Psoas muscle (tissue), 8 donors: ENCODE data around the gene PASD1. TPM values are rescaled to one million over a fixed set of nuclear protein-coding genes. Genes with fewer than 3 reads are reported as not detected.
"Not testable (repeated sequence)": the region's sequence is repeated elsewhere in the genome, so short reads cannot be mapped to it uniquely, and the experiment has no call there.

Source experiments
- ATAC-seq, 4 donors: fragments of 200-7000 bp; cut with Tn5 transposase; one replicate each; pipeline ENCODE4 v1.9.1; 2020; ENCODE audit warnings: moderate library complexity in 3 of 4, mild to moderate bottlenecking in 2 of 4
- DNase-seq, 2 donors: peaks; one replicate each; pipeline ENCODE4 v3.0.0-alpha.2; 2020
- H3K27ac ChIP-seq: fragments of 200-600 bp; one replicate; pipeline ENCODE4 v1.8.0; 2022
- H3K27me3 ChIP-seq, 3 donors: fragments of 200-600 bp in 1 of 3; one replicate each; pipeline versions ENCODE4 v1.6.1 to v1.8.0; 2013 to 2022; ENCODE audit warnings: low read length in 2 of 3, mild to moderate bottlenecking in 2 of 3, moderate library complexity in 1 of 3; ENCODE audit not compliant: insufficient read depth in 3 of 3
- H3K36me3 ChIP-seq, 2 donors: fragments of 200-600 bp in 1 of 2; one replicate each; pipeline versions ENCODE4 v1.6.1 to v1.8.0; 2013 to 2022; ENCODE audit warnings: low read depth in 1 of 2, mild to moderate bottlenecking in 1 of 2, moderate library complexity in 1 of 2; ENCODE audit not compliant: insufficient read depth in 1 of 2
- H3K4me1 ChIP-seq: fragments of 200-600 bp; one replicate; pipeline ENCODE4 v1.8.0; 2022
- H3K4me3 ChIP-seq: fragments of 200-600 bp; one replicate; pipeline ENCODE4 v1.8.0; 2022; ENCODE audit warnings: mild to moderate bottlenecking
- H3K9me3 ChIP-seq: fragments of 200-600 bp; one replicate; pipeline ENCODE4 v1.8.0; 2022
- WGBS, 3 donors: extraction: QIAGEN DNeasy Blood & Tissue Kit; methylation state at CpG; one replicate each; pipeline versions ENCODE4 v1.1.6 to v1.1.7; 2013; 5-methylcytosine and 5-hydroxymethylcytosine counted together
- intact Hi-C, 2 donors: fragments of 100-400 bp; cut with DNase I; formaldehyde crosslinking; loops; one replicate each; pipeline versions ENCODE4 v1.11.0 to v1.14.2; 2022
- polyA plus RNA-seq, 3 donors: library from polyadenylated mRNA; stranded (reverse); fragments of 200-250 nt; gene quantifications; one replicate each; pipeline ENCODE4 v1.2.3, GENCODE V29; 2013
- total RNA-seq, 4 donors: library from RNA; stranded (reverse); fragmentation: NEBNext Ultra II Directional in 2 of 4; extraction: Animal tissue kit (Norgen Biotek cat#: 25700) in 2 of 4; gene quantifications; one replicate each; pipeline versions ENCODE4 v1.2.1 to v1.2.4, GENCODE V29; 2021 to 2023
- TF ChIP-seq, protein P1 (sequence below): fragments of 200-600 bp; IDR thresholded peaks from one replicate; pipeline ENCODE4 v1.8.0; 2022; ENCODE audit warnings: antibody characterized with exemption
- donor health status: healthy with polysubstance abuse.
- donor health status: DM: no; HTN: no; CAD: no; lungs with moderate emphysema.
- donor health status: Bipolar disorder and iron deficiency.
- donor health status: healthy.
- donor health status: DM: yes; HTN: yes; CAD: no.
- donor health status: DM: no; HTN: no; CAD: no.
- donor health status: DM: no; HTN: no; CAD: no.
- donor health status: DM: yes; HTN: yes; CAD: no.

PASD1 gene
- total and polyA plus RNA-seq, 7 donors, result 0.01 TPM; not detected in 6

DNA sequence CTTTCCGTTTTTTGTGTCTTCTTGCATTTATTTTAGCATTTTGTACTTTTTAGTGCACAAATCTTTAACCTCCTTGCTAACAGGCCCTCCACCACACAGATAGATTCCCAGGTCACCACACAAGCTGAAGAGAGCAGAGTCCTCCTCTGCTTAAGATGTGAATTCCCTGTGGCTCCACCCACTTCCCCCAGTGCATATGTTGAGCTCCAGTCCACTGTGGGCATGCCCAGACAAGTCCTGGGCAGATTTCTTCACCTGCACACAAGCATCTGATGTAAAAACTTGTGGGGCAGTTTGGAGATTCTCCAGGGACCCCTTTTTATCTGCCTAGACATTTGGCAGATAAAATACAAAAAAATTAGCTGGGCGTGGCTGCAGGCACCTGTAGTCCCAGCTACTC, 19.8 kb upstream of the PASD1 start:
- ATAC-seq (no peak), DNase-seq (no peak)
- WGBS, 3 donors, result 59 to 88% (median 77%) methylated on average over 2 of the region's 2 CpGs
- H3K9me3 ChIP-seq, result no peaks in the 10 kb centered on the region
- H3K4me1 ChIP-seq, result no peaks in the 10 kb centered on the region
- H3K27ac ChIP-seq, result no peak overlapping the region
- H3K36me3 ChIP-seq, result no peaks in the 10 kb centered on the region
- no peak overlapping the region for H3K4me3 ChIP-seq
- TF ChIP-seq, protein P1, sequence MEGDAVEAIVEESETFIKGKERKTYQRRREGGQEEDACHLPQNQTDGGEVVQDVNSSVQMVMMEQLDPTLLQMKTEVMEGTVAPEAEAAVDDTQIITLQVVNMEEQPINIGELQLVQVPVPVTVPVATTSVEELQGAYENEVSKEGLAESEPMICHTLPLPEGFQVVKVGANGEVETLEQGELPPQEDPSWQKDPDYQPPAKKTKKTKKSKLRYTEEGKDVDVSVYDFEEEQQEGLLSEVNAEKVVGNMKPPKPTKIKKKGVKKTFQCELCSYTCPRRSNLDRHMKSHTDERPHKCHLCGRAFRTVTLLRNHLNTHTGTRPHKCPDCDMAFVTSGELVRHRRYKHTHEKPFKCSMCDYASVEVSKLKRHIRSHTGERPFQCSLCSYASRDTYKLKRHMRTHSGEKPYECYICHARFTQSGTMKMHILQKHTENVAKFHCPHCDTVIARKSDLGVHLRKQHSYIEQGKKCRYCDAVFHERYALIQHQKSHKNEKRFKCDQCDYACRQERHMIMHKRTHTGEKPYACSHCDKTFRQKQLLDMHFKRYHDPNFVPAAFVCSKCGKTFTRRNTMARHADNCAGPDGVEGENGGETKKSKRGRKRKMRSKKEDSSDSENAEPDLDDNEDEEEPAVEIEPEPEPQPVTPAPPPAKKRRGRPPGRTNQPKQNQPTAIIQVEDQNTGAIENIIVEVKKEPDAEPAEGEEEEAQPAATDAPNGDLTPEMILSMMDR, result no peak
- intact Hi-C loops, result no loop called here
- no peaks in the 10 kb centered on the region for H3K27me3 ChIP-seq

- H3K27ac ChIP-seq, DNase-seq, ATAC-seq, H3K4me1 ChIP-seq, H3K9me3 ChIP-seq, H3K36me3 ChIP-seq, H3K4me3 ChIP-seq, H3K27me3 ChIP-seq, intact Hi-C loops: not testable (repeated sequence)
- WGBS, 3 donors, result 66 to 79% (median 76%) methylated on average over 4 to 6 of the region's 6 CpGs
These were observed 17.2 kb upstream of the PASD1 start for GRCh38 chrX:151546226-151546625.

DNA sequence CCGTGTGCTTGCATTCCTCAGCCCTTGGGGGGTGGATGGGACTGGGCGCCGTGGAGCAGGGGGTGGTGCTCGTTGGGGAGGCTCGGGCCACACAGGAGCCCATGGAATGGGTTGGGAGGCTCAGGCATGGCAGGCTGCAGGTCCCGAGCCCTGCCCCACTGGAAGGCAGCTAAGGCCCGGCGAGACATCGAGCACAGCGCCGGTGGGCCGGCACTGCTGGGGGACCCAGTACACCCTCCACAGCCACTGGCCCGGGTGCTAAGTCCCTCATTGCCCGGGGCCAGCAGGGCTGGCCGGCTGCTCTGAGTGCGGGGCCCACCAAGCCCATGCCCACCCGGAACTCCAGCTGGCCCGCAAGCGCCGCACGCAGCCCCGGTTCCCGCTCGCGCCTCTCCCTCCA, 12.3 kb upstream of the PASD1 start:
- intact Hi-C loops, DNase-seq: not testable (repeated sequence)

DNA sequence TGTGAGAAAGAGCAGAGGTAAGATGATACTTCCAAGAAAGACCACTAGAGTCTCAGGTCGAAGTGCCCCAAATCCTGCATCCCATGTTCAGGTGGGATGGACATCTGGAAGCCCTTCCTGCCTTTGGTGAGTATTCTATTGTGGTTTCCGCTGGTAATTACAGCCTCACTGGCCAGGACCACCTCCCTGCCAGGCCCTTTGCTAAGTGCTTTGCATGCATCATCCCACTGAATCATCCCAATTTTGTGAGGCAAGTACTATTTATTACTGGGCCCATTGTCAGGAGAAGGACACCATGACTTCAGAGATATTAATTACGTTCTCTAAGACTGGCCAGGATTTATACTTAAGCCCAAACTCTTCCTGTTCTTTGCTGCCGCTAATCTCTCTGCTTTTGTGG, 10.7 kb upstream of the PASD1 start:
- H3K27me3 ChIP-seq, result no peaks in the 10 kb centered on the region
- ATAC-seq (no peak), DNase-seq (no peak)
- H3K27ac ChIP-seq, result no peak overlapping the region
- H3K36me3 ChIP-seq, result no peaks in the 10 kb centered on the region
- H3K4me1 ChIP-seq, result no peaks in the 10 kb centered on the region
- intact Hi-C loops, result no loop called here
- TF ChIP-seq, protein P1, result no peak
- H3K4me3 ChIP-seq, result no peak overlapping the region
- WGBS, 3 donors, result 48 to 53% (median 51%) methylated on average over 4 of the region's 4 CpGs
- no peaks in the 10 kb centered on the region for H3K9me3 ChIP-seq

More for the DNA sequence above, 12.3 kb upstream of the PASD1 start:
- not testable (repeated sequence) for H3K4me3 ChIP-seq, H3K27ac ChIP-seq, H3K36me3 ChIP-seq, H3K4me1 ChIP-seq, ATAC-seq, H3K9me3 ChIP-seq, H3K27me3 ChIP-seq
- WGBS, 3 donors, result 88 to 94% (median 90%) methylated on average over 9 to 13 of the region's 25 CpGs

DNA sequence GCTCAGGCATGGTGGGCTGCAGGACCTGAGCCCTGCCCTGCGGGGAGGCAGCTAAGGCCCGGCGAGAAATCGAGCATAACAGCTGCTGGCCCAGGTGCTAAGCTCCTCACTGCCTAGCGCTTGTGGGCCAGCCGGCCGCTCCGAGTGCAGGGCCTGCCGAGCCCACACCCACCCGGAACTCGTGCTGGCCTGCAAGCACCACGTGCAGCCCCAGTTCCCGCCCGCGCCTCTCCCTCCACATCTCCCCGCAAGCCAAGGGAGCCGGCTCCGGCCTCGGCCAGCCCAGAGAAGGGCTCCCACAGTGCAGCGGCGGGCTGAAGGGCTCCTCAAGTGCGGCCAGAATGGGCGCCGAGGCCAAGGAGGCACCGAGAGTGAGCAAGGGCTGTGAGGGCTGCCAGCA, 8.2 kb upstream of the PASD1 start:
- DNase-seq, H3K27ac ChIP-seq, H3K4me1 ChIP-seq, ATAC-seq, intact Hi-C loops, H3K36me3 ChIP-seq, H3K9me3 ChIP-seq, H3K27me3 ChIP-seq, H3K4me3 ChIP-seq: not testable (repeated sequence)
- 92 to 99% (median 94%) methylated on average over 13 to 25 of the region's 25 CpGs for WGBS, 3 donors

DNA sequence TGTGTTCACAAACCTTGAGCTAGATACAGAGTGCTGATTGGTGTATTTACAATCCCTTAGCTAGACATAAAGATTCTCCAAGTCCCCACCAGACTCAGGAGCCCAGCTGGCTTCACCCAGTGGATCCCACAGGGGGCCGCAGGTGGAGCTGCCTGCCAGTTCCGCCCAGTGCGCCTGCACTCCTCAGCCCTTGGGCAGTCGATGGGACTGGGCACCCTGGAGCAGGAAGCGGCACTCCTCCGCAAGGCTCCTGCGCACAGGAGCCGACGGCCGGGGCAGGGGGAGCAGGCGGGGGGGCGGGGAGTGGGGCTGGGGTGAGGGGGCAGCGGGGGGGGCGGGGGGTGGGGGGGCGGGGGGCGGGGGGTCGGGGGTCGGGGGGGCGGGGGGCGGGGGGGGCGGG, 990 bp upstream of the PASD1 start:
- ATAC-seq, H3K36me3 ChIP-seq, H3K27ac ChIP-seq, H3K4me3 ChIP-seq, DNase-seq, intact Hi-C loops, H3K27me3 ChIP-seq, H3K9me3 ChIP-seq, H3K4me1 ChIP-seq: not testable (repeated sequence)
- WGBS, 3 donors, result 93 to 100% (median 99%) methylated on average over 2 to 9 of the region's 21 CpGs

- H3K4me3 ChIP-seq, H3K36me3 ChIP-seq, ATAC-seq, H3K9me3 ChIP-seq, DNase-seq, H3K27ac ChIP-seq, intact Hi-C loops, H3K27me3 ChIP-seq, H3K4me1 ChIP-seq: not testable (repeated sequence)
- 94 to 96% (median 95%) methylated on average over 10 to 24 of the region's 24 CpGs for WGBS, 3 donors
These were observed 472 bp upstream of the PASD1 start for GRCh38 chrX:151563003-151563402.
